Fibroblast of lung (primary cell): ENCODE results near the gene SEC14L3. TPM values are rescaled to one million over a fixed set of nuclear protein-coding genes. Genes with fewer than 3 reads are reported as not detected.
"Not testable (repeated sequence)": the region's sequence is repeated elsewhere in the genome, so short reads cannot be mapped to it uniquely, and the experiment has no call there.

Experiments used
- DNase-seq, 2 donors: peaks; one replicate each; pipeline versions ENCODE4 v3.0.0 to v3.0.0-alpha.2; 2010; ENCODE audit warnings: low read depth in 2 of 2
- H2AFZ ChIP-seq: 2 replicates; pipeline ENCODE4 v1.5.1; 2012; ENCODE audit warnings: low read length, control low read depth, inconsistent platforms
- H3K27ac ChIP-seq: 2 replicates; pipeline ENCODE4 v1.5.1; 2011; ENCODE audit warnings: low read length, control low read depth; ENCODE audit not compliant: insufficient read depth
- H3K27me3 ChIP-seq: 2 replicates; pipeline ENCODE4 v1.5.1; 2011; ENCODE audit warnings: mild to moderate bottlenecking, low read length; ENCODE audit not compliant: control insufficient read depth, insufficient read depth
- H3K36me3 ChIP-seq: 2 replicates; pipeline ENCODE4 v1.5.1; 2011; ENCODE audit warnings: low read length; ENCODE audit not compliant: control insufficient read depth, insufficient read depth
- H3K4me1 ChIP-seq: 2 replicates; pipeline ENCODE4 v1.5.1; 2011; ENCODE audit warnings: low read length; ENCODE audit not compliant: control insufficient read depth, insufficient read depth; ENCODE audit errors: extremely low read depth
- H3K4me2 ChIP-seq: 2 replicates; pipeline ENCODE4 v1.5.1; 2011; ENCODE audit warnings: low read length, control low read depth; ENCODE audit not compliant: insufficient read depth; ENCODE audit errors: extremely low read depth
- H3K4me3 ChIP-seq, 4 experiments: fragments of 200-600 bp in 1 of 4; sonication (generic) in 1 of 4; replicated peaks in 1 of 4; 2 replicates each; pipeline ENCODE4 v1.5.1; 2011 to 2016; ENCODE audit warnings: low read length in 4 of 4, low read depth in 3 of 4, mild to moderate bottlenecking in 3 of 4, control low read depth in 2 of 4, inconsistent platforms in 1 of 4, mixed read lengths in 1 of 4; ENCODE audit not compliant: insufficient read depth in 1 of 4; ENCODE audit errors: control extremely low read depth in 1 of 4
- H3K79me2 ChIP-seq: 2 replicates; pipeline ENCODE4 v1.5.1; 2012; ENCODE audit warnings: mild to moderate bottlenecking, low read length, inconsistent platforms; ENCODE audit not compliant: control insufficient read depth, insufficient read depth
- H3K9ac ChIP-seq: 2 replicates; pipeline ENCODE4 v1.5.1; 2011; ENCODE audit warnings: mild to moderate bottlenecking, low read length, control low read depth; ENCODE audit not compliant: insufficient read depth
- H3K9me3 ChIP-seq: 2 replicates; pipeline ENCODE4 v1.5.1; 2012; ENCODE audit warnings: low read depth, low read length; ENCODE audit not compliant: control insufficient read depth, insufficient read depth
- H4K20me1 ChIP-seq: 2 replicates; pipeline ENCODE4 v1.5.1; 2011; ENCODE audit warnings: low read length; ENCODE audit not compliant: control insufficient read depth, insufficient read depth; ENCODE audit errors: extremely low read depth
- EZH2 ChIP-seq: IDR thresholded peaks from 2 replicates; pipeline ENCODE4 v1.5.1; 2012; ENCODE audit warnings: low read length, control low read depth, mild to moderate bottlenecking; ENCODE audit errors: missing control alignments
- polyA plus RNA-seq, 2 donors: library from polyadenylated mRNA; depleted of rRNA in 1 of 2; stranded (reverse) in 1 of 2; unstranded in 1 of 2; fragments of >200 nt; gene quantifications; 2 replicates each; pipeline ENCODE4 v1.2.1, GENCODE V29; 2011 to 2012; ENCODE audit warnings: missing spikeins in 1 of 2
- total RNA-seq: library from RNA; depleted of rRNA; stranded (reverse); fragments of >200 nt; gene quantifications from 2 replicates; pipeline ENCODE4 v1.2.1, GENCODE V29; 2014
- TF ChIP-seq, protein P1 (sequence below), 2 donors: IDR thresholded peaks in 1 of 2; conservative IDR thresholded peaks in 1 of 2; 1 replicate in 1 of 2; 2 replicates in 1 of 2; pipeline ENCODE4 v1.5.1; 2011 to 2012; ENCODE audit warnings: low read length in 2 of 2, control low read depth in 1 of 2, inconsistent platforms in 1 of 2, low read depth in 1 of 2, mild to moderate bottlenecking in 1 of 2

Gene SEC14L3
- total and polyA plus RNA-seq, 2 donors (not counting 1 experiment from before 2014, with no cell fraction given), result not detected

DNA sequence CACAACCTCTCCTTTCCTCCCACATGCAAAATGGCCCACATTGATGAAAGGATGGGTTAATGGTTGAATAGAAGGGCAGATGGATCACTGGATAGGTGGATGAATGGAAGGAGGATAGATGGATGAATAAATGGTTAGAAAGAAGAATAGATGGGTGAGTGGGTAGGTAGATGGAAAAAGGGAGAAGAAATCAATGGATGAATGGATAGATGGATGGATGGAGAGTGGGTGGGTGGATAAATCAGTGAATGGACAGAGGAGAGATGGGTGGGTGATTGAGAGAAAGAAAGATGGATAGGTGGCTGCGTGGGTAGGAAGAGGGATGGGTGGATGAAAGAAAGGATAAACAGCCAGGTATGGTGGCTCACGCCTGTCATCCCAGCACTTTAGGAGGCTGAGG, 1.2 kb downstream of the SEC14L3 start:
- H2AFZ ChIP-seq, result no peak overlapping the region
- H3K79me2 ChIP-seq, result no peaks in the 10 kb centered on the region
- peaks cover 30% of the 10 kb centered on the region for H3K27me3 ChIP-seq
- no peaks in the 10 kb centered on the region for H3K4me1 ChIP-seq
- no peak overlapping the region for H3K4me3 ChIP-seq
- no peak overlapping the region for H3K4me2 ChIP-seq
- no peaks in the 10 kb centered on the region for H3K36me3 ChIP-seq
- DNase-seq, result no peak
- no peak overlapping the region for H3K9ac ChIP-seq
- no peak for TF ChIP-seq EZH2
- TF ChIP-seq, protein P1, sequence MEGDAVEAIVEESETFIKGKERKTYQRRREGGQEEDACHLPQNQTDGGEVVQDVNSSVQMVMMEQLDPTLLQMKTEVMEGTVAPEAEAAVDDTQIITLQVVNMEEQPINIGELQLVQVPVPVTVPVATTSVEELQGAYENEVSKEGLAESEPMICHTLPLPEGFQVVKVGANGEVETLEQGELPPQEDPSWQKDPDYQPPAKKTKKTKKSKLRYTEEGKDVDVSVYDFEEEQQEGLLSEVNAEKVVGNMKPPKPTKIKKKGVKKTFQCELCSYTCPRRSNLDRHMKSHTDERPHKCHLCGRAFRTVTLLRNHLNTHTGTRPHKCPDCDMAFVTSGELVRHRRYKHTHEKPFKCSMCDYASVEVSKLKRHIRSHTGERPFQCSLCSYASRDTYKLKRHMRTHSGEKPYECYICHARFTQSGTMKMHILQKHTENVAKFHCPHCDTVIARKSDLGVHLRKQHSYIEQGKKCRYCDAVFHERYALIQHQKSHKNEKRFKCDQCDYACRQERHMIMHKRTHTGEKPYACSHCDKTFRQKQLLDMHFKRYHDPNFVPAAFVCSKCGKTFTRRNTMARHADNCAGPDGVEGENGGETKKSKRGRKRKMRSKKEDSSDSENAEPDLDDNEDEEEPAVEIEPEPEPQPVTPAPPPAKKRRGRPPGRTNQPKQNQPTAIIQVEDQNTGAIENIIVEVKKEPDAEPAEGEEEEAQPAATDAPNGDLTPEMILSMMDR (conservative IDR thresholded peaks at IDR 0.05 in 1 of 2, IDR thresholded peaks at IDR 0.05 in 1 of 2; ENCODE audit: low read depth in 1 of 2, low read length in 2 of 2), result no peak
- no peaks in the 10 kb centered on the region for H4K20me1 ChIP-seq
- no peaks in the 10 kb centered on the region for H3K9me3 ChIP-seq
- no peak overlapping the region for H3K27ac ChIP-seq

DNA sequence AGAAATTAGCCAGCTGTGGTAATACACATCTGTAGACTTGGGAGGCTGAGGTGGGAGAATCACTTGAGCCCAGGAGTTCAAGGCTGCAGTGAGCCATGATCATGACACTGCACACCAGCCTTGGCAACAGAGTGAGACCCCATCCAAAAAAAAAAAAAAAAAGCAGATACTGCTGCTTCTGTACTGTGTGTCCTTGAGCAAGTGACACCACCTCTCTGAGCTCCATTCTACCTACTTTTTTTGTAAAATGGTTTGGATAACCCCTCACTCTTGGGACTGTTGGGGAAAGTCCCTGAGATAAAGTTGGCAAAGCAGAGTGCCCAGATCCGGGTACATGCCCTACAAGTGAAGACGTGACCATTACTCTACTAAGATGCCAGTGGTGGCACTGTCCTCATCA, 2.7 kb downstream of the SEC14L3 start:
- no peaks in the 10 kb centered on the region for H4K20me1 ChIP-seq
- H3K36me3 ChIP-seq, result no peaks in the 10 kb centered on the region
- H3K9me3 ChIP-seq, result no peaks in the 10 kb centered on the region
- no peaks in the 10 kb centered on the region for H3K4me1 ChIP-seq
- no peak overlapping the region for H3K4me3 ChIP-seq
- DNase-seq, result no peak
- H2AFZ ChIP-seq, result no peak overlapping the region
- H3K27ac ChIP-seq, result no peak overlapping the region
- no peaks in the 10 kb centered on the region for H3K79me2 ChIP-seq
- TF ChIP-seq, protein P1 (conservative IDR thresholded peaks at IDR 0.05 in 1 of 2, IDR thresholded peaks at IDR 0.05 in 1 of 2; ENCODE audit: low read depth in 1 of 2, low read length in 2 of 2), result no peak
- no peak for TF ChIP-seq EZH2
- peaks cover 28% of the 10 kb centered on the region for H3K27me3 ChIP-seq
- no peak overlapping the region for H3K4me2 ChIP-seq
- no peak overlapping the region for H3K9ac ChIP-seq

DNA sequence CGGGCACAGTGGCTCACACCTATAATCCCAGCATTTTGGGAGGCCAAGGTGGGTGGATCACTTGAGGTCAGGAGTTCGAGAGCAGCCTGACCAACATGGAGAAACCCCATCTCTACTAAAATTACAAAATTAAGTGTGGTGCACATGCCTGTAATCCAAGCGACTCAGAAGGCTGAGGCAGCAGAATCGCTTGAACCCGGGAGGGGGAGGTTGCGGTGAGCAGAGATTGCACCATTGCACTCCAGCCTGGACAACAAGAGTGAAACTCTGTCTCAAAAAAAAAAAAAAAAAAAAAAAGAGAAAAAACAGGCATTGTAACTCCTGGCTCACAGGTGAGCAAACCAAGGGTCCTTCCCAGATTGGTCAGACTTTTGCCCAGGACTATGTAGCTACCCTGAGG, 11.3 kb downstream of the SEC14L3 start:
- not testable (repeated sequence) for H3K4me3 ChIP-seq, H3K9me3 ChIP-seq, H2AFZ ChIP-seq, H3K4me1 ChIP-seq, H3K36me3 ChIP-seq, H3K27ac ChIP-seq, DNase-seq, H3K4me2 ChIP-seq, H3K9ac ChIP-seq, H4K20me1 ChIP-seq, H3K79me2 ChIP-seq, H3K27me3 ChIP-seq
